HG02678 (cell line): ENCODE measurements around the gene HRH1.

Experiments
- ATAC-seq: cut with Tn5 transposase; IDR thresholded peaks from one replicate; pipeline ENCODE4 v1.9.1; 2021; ENCODE audit warnings: mild to moderate bottlenecking, moderate library complexity; ENCODE audit not compliant: unreplicated experiment

Gene HRH1

DNA sequence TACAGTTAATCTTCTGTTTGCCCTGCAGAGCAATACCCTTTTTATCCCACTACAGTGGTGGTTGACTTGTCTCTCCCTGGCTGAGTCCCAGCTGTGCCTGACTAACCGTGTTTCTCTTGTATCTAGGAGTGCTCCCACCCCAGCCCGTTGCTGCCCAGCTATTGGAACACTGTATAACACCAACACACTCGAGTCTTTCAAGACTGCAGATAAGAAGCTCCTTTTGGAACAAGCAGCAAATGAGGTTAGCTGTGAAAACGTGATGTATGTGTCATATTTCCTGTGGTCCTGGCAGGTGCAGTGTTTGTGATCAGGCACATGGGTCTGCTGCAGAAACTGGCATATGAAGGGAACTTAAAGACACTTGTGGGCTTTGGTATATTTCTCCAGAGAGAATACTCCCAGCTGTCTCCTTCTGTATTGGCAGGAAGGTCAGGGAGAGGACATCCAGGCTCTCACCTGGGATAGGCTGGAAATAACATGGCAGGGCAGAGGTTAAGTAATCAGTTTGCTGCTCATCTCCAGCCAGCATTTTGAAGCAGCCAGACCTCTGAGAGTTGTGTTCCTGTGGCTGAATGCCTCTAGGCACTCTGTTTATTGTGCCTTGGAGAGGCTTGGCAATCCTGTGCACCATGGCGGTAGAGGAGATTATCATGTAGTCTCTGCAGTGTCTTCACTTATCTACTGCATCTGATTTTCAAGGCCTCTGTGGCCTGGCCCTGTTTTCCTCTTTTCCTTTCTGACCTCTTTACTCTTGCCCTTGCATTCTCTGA, 152.7 kb downstream of the HRH1 start:
- ATAC-seq: peak; percentile 76

DNA sequence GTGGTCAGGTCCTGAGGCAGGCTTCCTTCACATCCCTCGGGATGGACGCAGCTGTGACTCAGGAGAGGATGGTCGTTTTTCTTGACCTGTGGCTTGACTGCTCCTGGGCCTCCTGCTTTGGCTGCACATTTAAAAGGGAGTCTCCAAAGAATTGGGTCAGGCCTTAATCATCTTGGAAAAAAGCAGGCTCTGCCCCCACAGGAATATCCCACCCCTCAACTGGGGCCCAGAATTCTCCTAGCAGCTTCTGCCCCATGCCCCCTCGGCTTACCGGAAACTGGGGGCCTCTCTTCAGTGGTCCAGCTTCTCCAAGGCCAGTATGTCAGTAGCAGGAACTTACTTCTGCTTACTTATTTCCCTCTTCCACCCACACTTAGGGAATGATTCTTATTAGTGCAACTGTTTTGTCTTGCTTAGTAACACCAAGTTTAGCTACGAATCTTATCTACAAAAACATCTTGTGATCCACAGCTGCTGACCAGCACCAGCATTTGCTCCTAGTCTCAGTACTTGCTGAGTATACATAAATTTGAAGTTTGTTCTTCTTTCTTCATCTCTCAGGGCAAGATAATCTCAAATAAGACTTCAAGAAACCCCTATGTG, 153.6 kb downstream of the HRH1 start:
- no peak for ATAC-seq

GRCh38 chr3:11310258-11310657, 156.0 kb downstream of the HRH1 start:
- ATAC-seq: no peak

GRCh38 chr3:11312166-11312565, 157.9 kb downstream of the HRH1 start:
- no peak for ATAC-seq
